SK-N-SH (cell line): ENCODE measurements around the gene SEMA4D. TPM values are rescaled to one million over a fixed set of nuclear protein-coding genes. Genes with fewer than 3 reads are reported as not detected.

Source experiments
- CTCF ChIA-PET: fragments of 300-600, 350-600 bp; formaldehyde crosslinking; extraction: SDS; loops from one replicate; lab custom pipeline; 2021; lab: Yijun Ruan, JAX
- POLR2A ChIA-PET: fragments of 350-600 bp; sonication (Branson Sonifier 250); formaldehyde crosslinking; extraction: SDS; loops from one replicate; lab custom pipeline; 2020; ENCODE audit warnings: antibody characterized with exemption, inconsistent platforms; lab: Yijun Ruan, JAX
- DNase-seq: peaks from one replicate; pipeline ENCODE4 v3.0.0; 2012
- H2AFZ ChIP-seq: fragments of 200-600 bp; sonication (generic); 2 replicates; pipeline ENCODE4 v1.8.1; 2016; ENCODE audit warnings: antibody characterized with exemption, mild to moderate bottlenecking, low read depth
- H3F3A ChIP-seq: fragments of 200-600 bp; sonication (generic); replicated peaks from 2 replicates; pipeline ENCODE3; 2016; ENCODE audit warnings: antibody characterized with exemption, mild to moderate bottlenecking; ENCODE audit not compliant: insufficient read depth
- H3K27ac ChIP-seq, 2 experiments: fragments of 200-500 bp in 1 of 2; fragments of 200-600 bp in 1 of 2; sonication (Bioruptor generic) in 1 of 2; sonication (generic), shearing (Covaris generic) in 1 of 2; 2 replicates each; pipeline versions ENCODE4 v1.5.1 to v1.6.1; 2014 to 2016; ENCODE audit warnings: low read depth in 2 of 2, inconsistent platforms in 1 of 2, low read length in 1 of 2, mild to moderate bottlenecking in 1 of 2, mixed read lengths in 1 of 2
- H3K27me3 ChIP-seq: fragments of 200-600 bp; sonication (generic), shearing (Covaris generic); 2 replicates; pipeline ENCODE4 v1.6.1; 2016; ENCODE audit warnings: mixed run types; ENCODE audit not compliant: insufficient read depth
- H3K36me3 ChIP-seq, 2 experiments: fragments of 200-500 bp in 1 of 2; fragments of 200-600 bp in 1 of 2; sonication (Bioruptor generic) in 1 of 2; sonication (generic) in 1 of 2; replicated peaks in 1 of 2; 2 replicates each; pipeline versions ENCODE3 to v1.5.1; 2014 to 2016; ENCODE audit warnings: low read length in 1 of 2, mild to moderate bottlenecking in 1 of 2; ENCODE audit not compliant: insufficient read depth in 2 of 2, control insufficient read depth in 1 of 2
- H3K4me1 ChIP-seq, 2 experiments: fragments of 200-500 bp in 1 of 2; fragments of 200-600 bp in 1 of 2; sonication (Bioruptor generic) in 1 of 2; sonication (generic), shearing (Covaris generic) in 1 of 2; 2 replicates each; pipeline versions ENCODE4 v1.5.1 to v1.6.1; 2014 to 2016; ENCODE audit warnings: low read depth in 1 of 2, low read length in 1 of 2, mixed run types in 1 of 2; ENCODE audit not compliant: insufficient read depth in 2 of 2, control insufficient read depth in 1 of 2
- H3K4me2 ChIP-seq: fragments of 200-600 bp; sonication (generic), shearing (Covaris generic); 2 replicates; pipeline ENCODE4 v1.6.1; 2017; ENCODE audit warnings: mixed run types
- H3K4me3 ChIP-seq, 2 experiments: fragments of 200-500 bp in 1 of 2; fragments of 200-600 bp in 1 of 2; sonication (Bioruptor generic) in 1 of 2; sonication (generic), shearing (Covaris generic) in 1 of 2; 2 replicates each; pipeline versions ENCODE4 v1.5.1 to v1.8.1; 2014 to 2016; ENCODE audit warnings: low read depth in 2 of 2, inconsistent platforms in 1 of 2, low read length in 1 of 2, mild to moderate bottlenecking in 1 of 2, mixed read lengths in 1 of 2, moderate library complexity in 1 of 2
- H3K79me2 ChIP-seq: fragments of 200-600 bp; sonication (generic); 2 replicates; pipeline ENCODE4 v1.8.1; 2017; ENCODE audit warnings: mild to moderate bottlenecking; ENCODE audit not compliant: insufficient read depth
- H3K9ac ChIP-seq: fragments of 200-600 bp; sonication (generic); 2 replicates; pipeline ENCODE4 v1.6.1; 2017; ENCODE audit warnings: mixed run types
- H3K9me2 ChIP-seq: fragments of 200-600 bp; sonication (generic); 2 replicates; pipeline ENCODE4 v1.6.1; 2017; ENCODE audit warnings: mixed run types
- H3K9me3 ChIP-seq: fragments of 200-600 bp; sonication (generic); 2 replicates; pipeline ENCODE4 v1.6.1; 2017; ENCODE audit warnings: mixed run types, mild to moderate bottlenecking, moderate library complexity
- H4K20me1 ChIP-seq: fragments of 200-600 bp; sonication (generic); 2 replicates; pipeline ENCODE4 v1.6.1; 2017; ENCODE audit warnings: mild to moderate bottlenecking, mixed run types; ENCODE audit not compliant: insufficient read depth
- CTCF ChIP-seq: fragments of 200-600 bp; sonication (generic); IDR thresholded peaks from 2 replicates; pipeline ENCODE4 v1.6.1; 2017; ENCODE audit warnings: antibody characterized with exemption, mild to moderate bottlenecking, moderate library complexity
- ELF1 ChIP-seq: IDR thresholded peaks from 2 replicates; pipeline ENCODE4 v1.4.0; 2012
- EZH2phosphoT487 ChIP-seq: fragments of 200-600 bp; sonication (generic); IDR thresholded peaks from 2 replicates; pipeline ENCODE4 v1.6.1; 2017; ENCODE audit warnings: low read depth, mixed run types, mild to moderate bottlenecking, antibody characterized with exemption, moderate library complexity, borderline replicate concordance
- FOSL2 ChIP-seq: IDR thresholded peaks from 2 replicates; pipeline ENCODE4 v1.4.0; 2012; ENCODE audit warnings: low read depth, mild to moderate bottlenecking, moderate library complexity, borderline replicate concordance
- FOXJ3 ChIP-seq: sonication (generic); formaldehyde crosslinking; IDR thresholded peaks from 2 replicates; pipeline ENCODE4 v1.5.1; 2020; ENCODE audit warnings: mild to moderate bottlenecking, missing genetic modification reagents
- FOXM1 ChIP-seq: IDR thresholded peaks from 2 replicates; pipeline ENCODE4 v1.4.0; 2012; ENCODE audit warnings: low read depth, mild to moderate bottlenecking
- JUND ChIP-seq: IDR thresholded peaks from 2 replicates; pipeline ENCODE4 v1.4.0; 2012
- MAX ChIP-seq: IDR thresholded peaks from 2 replicates; pipeline ENCODE4 v1.4.0; 2012; ENCODE audit warnings: low read depth
- MEF2A ChIP-seq: IDR thresholded peaks from 2 replicates; pipeline ENCODE4 v1.4.0; 2012; ENCODE audit warnings: low read depth, borderline replicate concordance
- NRF1 ChIP-seq: IDR thresholded peaks from 2 replicates; pipeline ENCODE4 v1.6.1; 2012; ENCODE audit warnings: low read depth, mild to moderate bottlenecking, low read length
- POLR2AphosphoS5 ChIP-seq: IDR thresholded peaks from 2 replicates; pipeline ENCODE4 v1.6.1; 2012; ENCODE audit warnings: low read depth, low read length
- RAD21 ChIP-seq: IDR thresholded peaks from 2 replicates; pipeline ENCODE4 v1.6.1; 2012; ENCODE audit warnings: mild to moderate bottlenecking, low read length
- RCOR1 ChIP-seq: fragments of 150-350 bp; IDR thresholded peaks from 2 replicates; pipeline ENCODE4 v1.6.1; 2017; ENCODE audit warnings: antibody characterized with exemption, low read length
- RFX5 ChIP-seq: IDR thresholded peaks from 2 replicates; pipeline ENCODE4 v1.6.1; 2012; ENCODE audit warnings: mild to moderate bottlenecking, improper control_type of control experiment, low read length
- RXRA ChIP-seq: IDR thresholded peaks from 2 replicates; pipeline ENCODE4 v1.4.0; 2012; ENCODE audit warnings: low read depth, mild to moderate bottlenecking, borderline replicate concordance
- SMC3 ChIP-seq: IDR thresholded peaks from 2 replicates; pipeline ENCODE4 v1.6.1; 2012; ENCODE audit warnings: low read depth, low read length, improper control_type of control experiment
- TAF1 ChIP-seq: IDR thresholded peaks from 2 replicates; pipeline ENCODE4 v1.6.1; 2012; ENCODE audit warnings: low read depth, mild to moderate bottlenecking, low read length, moderate library complexity, borderline replicate concordance
- TCF12 ChIP-seq: IDR thresholded peaks from 2 replicates; pipeline ENCODE4 v1.4.0; 2012
- TEAD4 ChIP-seq: IDR thresholded peaks from 2 replicates; pipeline ENCODE4 v1.4.0; 2012; ENCODE audit warnings: mild to moderate bottlenecking, borderline replicate concordance; ENCODE audit not compliant: insufficient read depth
- YY1 ChIP-seq: IDR thresholded peaks from 2 replicates; pipeline ENCODE4 v1.4.0; 2012; ENCODE audit warnings: low read depth, mild to moderate bottlenecking
- ZBTB33 ChIP-seq: IDR thresholded peaks from 2 replicates; pipeline ENCODE4 v1.4.0; 2012; ENCODE audit warnings: low read depth, borderline replicate concordance
- WGBS: methylation state at CpG from one replicate; pipeline ENCODE4 v1.1.6; 2017; ENCODE audit warnings: low lambda C conversion rate; 5-methylcytosine and 5-hydroxymethylcytosine counted together
- polyA plus RNA-seq, 3 experiments: library from polyadenylated mRNA; depleted of rRNA; stranded (reverse); fragments of >200 nt; gene quantifications; 2 replicates each; pipeline ENCODE4 v1.2.3, GENCODE V29; 2012

Gene SEMA4D
- polyA plus RNA-seq, 1 of the 3 experiments (the other 2 are of a cell fraction) = 4.8 TPM

- Histone ChIP-seq H3K36me3 (no peaks in the 10 kb centered on the region), H3K9me2 (no peaks in the 10 kb centered on the region), H3K4me1 (peaks cover 0 to 16% of the 10 kb centered on the region in 2 experiments; a peak in 1 of 4 replicates), H3K9me3 (no peaks in the 10 kb centered on the region), H4K20me1 (no peaks in the 10 kb centered on the region), H3K4me3 (no peak overlapping the region), H3F3A (no peaks in the 10 kb centered on the region), H2AFZ (no peak overlapping the region), H3K4me2 (no peak overlapping the region), H3K9ac (no peak overlapping the region), H3K27me3 (no peaks in the 10 kb centered on the region), H3K27ac (no peak overlapping the region; a peak in 1 of 4 replicates), H3K79me2 (no peaks in the 10 kb centered on the region)
- no peak for DNase-seq
- CTCF ChIA-PET = interaction anchor here (0.9 to 7.1 kb wide), 3 partner anchors 59 to 221 kb away, joined by 3 to 52 read pairs (median 3); partner anchors contain the start of gene SECISBP2
- no peak for TF ChIP-seq ZBTB33
- TF ChIP-seq TAF1 = no peak
- no peak for TF ChIP-seq MAX
- no peak for TF ChIP-seq FOXJ3 (CRISPR knock-in tag)
- TF ChIP-seq MEF2A = no peak
- TF ChIP-seq ELF1 = no peak
- no peak for TF ChIP-seq JUND
- TF ChIP-seq FOXM1 = no peak
- TF ChIP-seq TEAD4 = no peak
- POLR2A ChIA-PET = no interaction called here
- WGBS = 94% methylated on average over 12 of the region's 12 CpGs
Observed at GRCh38 chr9:89377411-89377810, 120.5 kb downstream of the SEMA4D start.

GRCh38 chr9:89376741-89377351 is 121.1 kb downstream of the SEMA4D start:
- H3K36me3 ChIP-seq = no peaks in the 10 kb centered on the region
- H3K79me2 ChIP-seq = no peaks in the 10 kb centered on the region
- H3K27ac ChIP-seq = no peak overlapping the region; a peak in 1 of 4 replicates
- H3K9me2 ChIP-seq = no peaks in the 10 kb centered on the region
- TF ChIP-seq YY1 = no peak
- no peak for TF ChIP-seq MAX
- TF ChIP-seq TCF12 = no peak
- no peak for TF ChIP-seq NRF1
- TF ChIP-seq RFX5 = no peak
- TF ChIP-seq SMC3 = no peak
- TF ChIP-seq TAF1 = no peak
- no peak for TF ChIP-seq ZBTB33
- no peak for TF ChIP-seq RXRA
- TF ChIP-seq FOXM1 = no peak
- no peak for TF ChIP-seq FOXJ3 (CRISPR knock-in tag)
- TF ChIP-seq POLR2AphosphoS5 = no peak
- no peak for TF ChIP-seq CTCF
- TF ChIP-seq EZH2phosphoT487 = no peak
- no peak for TF ChIP-seq FOSL2
- no peak for TF ChIP-seq RAD21
- TF ChIP-seq RCOR1 = no peak
- no peak for TF ChIP-seq MEF2A
- no peak overlapping the region for H2AFZ ChIP-seq
- 83% methylated on average over 15 of the region's 17 CpGs for WGBS
- no peak for DNase-seq
- no peak overlapping the region for H3K4me3 ChIP-seq
- POLR2A ChIA-PET = no interaction called here
- CTCF ChIA-PET = interaction anchor here (0.6 to 7.1 kb wide), 4 partner anchors 58 to 250 kb away, joined by 3 to 52 read pairs (median 3); partner anchors contain the start of gene SECISBP2
- no peak overlapping the region for H3K9ac ChIP-seq
- H3K27me3 ChIP-seq = no peaks in the 10 kb centered on the region
- no peaks in the 10 kb centered on the region for H4K20me1 ChIP-seq
- no peaks in the 10 kb centered on the region for H3K9me3 ChIP-seq
- no peaks in the 10 kb centered on the region for H3F3A ChIP-seq
- H3K4me1 ChIP-seq = peaks cover 0 to 16% of the 10 kb centered on the region in 2 experiments; a peak in 1 of 4 replicates
- no peak overlapping the region for H3K4me2 ChIP-seq
